SK-N-MC (cell line): ENCODE measurements around the gene S100A6.
A peak's percentile ranks its signal among the peaks of the same experiment; 100 is the strongest.
"Not testable (repeated sequence)": the region's sequence is repeated elsewhere in the genome, so short reads cannot be mapped to it uniquely, and the experiment has no call there.

ENCODE experiments used
- DNase-seq: peaks from one replicate; pipeline ENCODE4 v3.0.0-alpha.2; 2011; ENCODE audit warnings: low read depth, low spot score
- H3K27ac ChIP-seq: fragments of 200-600 bp; sonication (generic); 2 replicates; pipeline ENCODE4 v1.5.1; 2016; ENCODE audit warnings: mixed run types
- H3K36me3 ChIP-seq: fragments of 200-600 bp; sonication (generic); 2 replicates; pipeline ENCODE4 v1.6.1; 2017; ENCODE audit warnings: antibody characterized with exemption, low read length, mixed read lengths; ENCODE audit not compliant: insufficient read depth
- H3K4me3 ChIP-seq: fragments of 200-600 bp; sonication (generic); 2 replicates; pipeline ENCODE4 v1.5.1; 2016
- H3K9ac ChIP-seq: fragments of 200-600 bp; sonication (generic); 2 replicates; pipeline ENCODE4 v1.8.0; 2017; ENCODE audit warnings: mixed run types, mixed read lengths; ENCODE audit not compliant: insufficient read length
- H3K9me3 ChIP-seq: fragments of 200-600 bp; sonication (generic); 2 replicates; pipeline ENCODE4 v1.6.1; 2017; ENCODE audit warnings: low read depth, mild to moderate bottlenecking, antibody characterized with exemption, low read length, moderate library complexity, mixed read lengths
- EZH2 ChIP-seq: fragments of 200-600 bp; sonication (generic); IDR thresholded peaks from one replicate; pipeline ENCODE4 v1.6.1; 2017; ENCODE audit warnings: antibody characterized with exemption
- FOXP2 ChIP-seq: optimal IDR thresholded peaks from 2 replicates; pipeline ENCODE3; 2011; ENCODE audit warnings: mild to moderate bottlenecking, moderate library complexity; ENCODE audit not compliant: insufficient read depth; ENCODE audit errors: extremely low read length, control extremely low read depth
- POLR2AphosphoS5 ChIP-seq: IDR thresholded peaks from 2 replicates; pipeline ENCODE4 v1.6.1; 2012; ENCODE audit warnings: mild to moderate bottlenecking, low read depth, low read length, borderline replicate concordance

The S100A6 gene

DNA sequence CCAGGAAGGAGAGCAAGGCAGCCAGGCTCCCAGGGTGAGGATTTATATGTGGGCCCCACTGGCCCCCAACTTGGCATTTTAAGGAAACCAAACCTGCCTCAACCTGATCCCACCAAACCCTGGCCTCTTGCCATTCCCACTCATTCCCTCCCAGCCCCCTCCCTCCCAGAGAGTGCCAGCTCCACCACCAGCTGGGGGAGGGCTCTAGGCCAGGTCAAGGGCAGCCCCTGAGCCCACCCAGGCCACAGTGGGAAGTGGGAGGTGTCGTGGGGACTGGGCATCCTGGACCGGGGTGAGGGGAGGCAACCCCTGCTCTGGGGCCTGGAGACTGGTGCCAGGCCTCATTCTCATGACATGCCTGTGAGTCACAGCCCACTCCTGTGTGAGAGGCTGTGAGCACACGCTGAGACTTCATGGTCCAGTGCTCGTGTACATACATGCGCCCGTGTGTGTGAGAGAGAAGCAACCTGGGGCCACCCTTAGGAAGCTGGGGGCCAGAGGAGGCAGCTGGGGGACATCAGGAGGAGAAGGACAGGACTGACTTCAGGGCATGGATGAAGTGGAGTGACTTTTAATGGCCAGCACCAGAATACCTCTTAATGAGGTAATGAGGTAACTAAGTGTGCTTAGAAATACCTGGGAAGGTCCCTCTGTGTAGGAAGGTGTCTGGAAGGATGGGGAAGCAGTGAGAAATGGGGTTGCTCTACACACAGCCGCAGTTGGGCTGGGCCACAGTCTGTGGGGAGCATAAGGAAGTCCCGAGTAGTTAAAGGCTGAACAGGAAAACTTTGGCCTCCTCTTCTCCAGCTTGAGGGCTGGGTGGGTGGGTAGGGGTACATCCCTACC is 30.0 kb upstream of the S100A6 start, which contains the start of gene S100A2:
Gene S100A2 (minus strand): TSS at position 316 of the 846 bp plus-strand sequence. CDS start 1,967 bp downstream, outside the sequence.
- Histone ChIP-seq H3K4me3 (no peak within 1 kb of the TSS), H3K9ac (peak within 1 kb of the TSS; percentile 32), H3K9me3 (no peaks in the 10 kb centered on the region), H3K36me3 (no peaks in the 10 kb centered on the region), H3K27ac (peak within 1 kb of the TSS; percentile 64)
- DNase-seq: no peak
- no peak for TF ChIP-seq POLR2AphosphoS5

DNA sequence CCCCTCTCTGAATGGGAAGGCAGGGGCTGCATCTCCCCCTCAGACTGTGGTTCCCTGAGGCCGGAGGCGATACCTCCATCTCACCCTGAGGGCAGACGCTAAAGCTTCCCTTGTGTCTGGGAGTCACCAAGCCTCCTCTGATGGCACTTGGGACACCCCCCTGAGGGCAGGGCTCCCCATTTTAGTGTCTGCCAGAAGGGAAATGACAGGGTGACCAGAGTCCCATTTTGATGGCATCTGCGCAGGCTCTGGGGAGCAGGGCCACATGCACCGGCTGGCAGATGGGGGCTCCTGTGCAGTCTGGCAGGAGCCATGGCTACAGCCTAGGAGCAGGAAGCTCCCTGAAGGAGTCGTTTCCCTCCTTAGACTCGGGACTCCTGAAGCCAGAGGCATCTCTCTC is 28.2 kb upstream of the S100A6 start:
- TF ChIP-seq FOXP2 (no peak), EZH2 (no peak), POLR2AphosphoS5 (no peak)
- Histone ChIP-seq H3K36me3 (no peaks in the 10 kb centered on the region), H3K27ac (peak overlapping the region; percentile 62; the same call in 1 of the 2 replicates), H3K4me3 (no peak overlapping the region), H3K9ac (no peak overlapping the region), H3K9me3 (no peaks in the 10 kb centered on the region)
- DNase-seq: no peak

DNA sequence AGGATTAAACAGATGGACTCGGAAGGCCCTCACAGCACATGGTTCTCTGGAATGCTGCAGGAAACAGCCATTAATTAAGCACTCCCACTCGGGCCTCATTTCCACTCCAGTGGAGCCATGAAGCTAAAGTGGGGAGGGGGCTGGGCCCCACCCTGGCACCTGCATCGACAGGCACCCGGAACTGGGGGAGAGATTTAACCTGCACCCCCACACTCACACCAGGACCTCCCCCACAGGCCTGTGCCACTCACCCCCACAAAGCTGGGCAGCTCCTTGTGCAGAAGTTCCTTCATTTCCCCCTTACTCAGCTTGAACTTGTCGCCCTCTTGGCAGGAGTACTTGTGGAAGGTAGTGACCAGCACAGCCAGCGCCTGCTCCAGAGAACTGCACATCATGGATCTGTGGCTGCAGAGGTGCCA is 27.7 kb upstream of the S100A6 start:
- no peak overlapping the region for H3K4me3 ChIP-seq
- no peaks in the 10 kb centered on the region for H3K36me3 ChIP-seq
- no peak for DNase-seq
- H3K9ac ChIP-seq: no peak overlapping the region
- H3K9me3 ChIP-seq: no peaks in the 10 kb centered on the region
- no peak for TF ChIP-seq FOXP2
- no peak for TF ChIP-seq EZH2
- no peak for TF ChIP-seq POLR2AphosphoS5
- no peak overlapping the region for H3K27ac ChIP-seq

DNA sequence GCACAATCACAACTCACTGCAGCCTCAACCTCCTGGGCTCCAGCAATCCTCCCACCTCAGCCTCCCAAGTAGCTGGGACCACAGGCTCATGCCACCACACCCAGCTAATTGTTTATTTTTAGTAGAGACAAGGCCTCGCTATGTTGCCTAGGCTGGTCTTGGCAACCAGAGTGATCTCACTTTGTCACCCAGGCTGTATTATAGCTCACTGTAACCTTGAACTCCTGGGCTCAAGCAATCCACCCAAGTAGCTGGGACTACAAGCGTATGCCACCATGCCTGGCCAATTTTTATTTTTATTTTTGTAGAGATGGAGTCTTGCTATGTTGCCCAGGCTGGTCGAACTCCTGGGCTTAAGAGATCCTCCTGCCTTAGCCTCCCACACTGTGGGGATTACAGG is 26.2 kb upstream of the S100A6 start:
- not testable (repeated sequence) for H3K9me3 ChIP-seq, H3K4me3 ChIP-seq, H3K27ac ChIP-seq, H3K36me3 ChIP-seq, DNase-seq, H3K9ac ChIP-seq

GRCh38 chr1:153561466-153561985 is 25.7 kb upstream of the S100A6 start:
- TF ChIP-seq FOXP2: no peak
- TF ChIP-seq EZH2: no peak
- no peak for TF ChIP-seq POLR2AphosphoS5
- no peak overlapping the region for H3K27ac ChIP-seq
- no peak overlapping the region for H3K4me3 ChIP-seq
- H3K9ac ChIP-seq: no peak overlapping the region
- no peaks in the 10 kb centered on the region for H3K9me3 ChIP-seq
- no peaks in the 10 kb centered on the region for H3K36me3 ChIP-seq
- DNase-seq: no peak

DNA sequence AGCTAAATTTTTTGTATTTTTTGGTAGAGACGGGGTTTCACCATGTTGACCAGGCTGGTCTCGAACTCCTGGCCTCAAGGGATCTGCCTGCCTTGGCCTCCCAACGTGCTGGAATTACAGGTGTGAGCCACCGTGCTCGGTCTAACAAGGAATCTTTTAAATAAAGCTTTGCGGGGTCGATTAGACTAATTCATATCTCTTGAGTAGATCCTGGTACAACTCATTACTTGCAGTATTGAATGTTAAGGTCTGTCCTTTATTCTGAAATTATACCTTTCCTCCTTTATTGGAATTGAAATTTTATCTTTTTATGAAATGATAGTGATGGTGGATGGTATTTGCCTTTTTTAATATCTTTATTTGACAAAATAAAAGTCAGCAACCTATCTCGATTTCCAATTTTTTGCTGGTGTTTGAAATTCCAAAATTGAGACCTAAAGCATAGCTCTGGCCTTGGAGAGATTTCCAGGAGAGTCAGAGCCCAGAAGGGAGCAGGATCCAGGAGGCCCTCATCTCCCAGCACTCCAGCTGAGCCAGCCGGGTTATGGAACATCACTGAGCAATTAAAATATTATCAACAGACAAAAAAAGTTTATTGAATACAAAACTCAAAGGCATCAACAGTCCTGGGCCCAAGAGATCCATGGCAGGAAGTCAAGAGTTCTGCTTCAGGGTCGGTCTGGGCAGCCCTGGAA is 25.1 kb upstream of the S100A6 start:
- no peaks in the 10 kb centered on the region for H3K36me3 ChIP-seq
- no peaks in the 10 kb centered on the region for H3K9me3 ChIP-seq
- TF ChIP-seq FOXP2: no peak
- TF ChIP-seq POLR2AphosphoS5: no peak
- TF ChIP-seq EZH2: no peak
- no peak overlapping the region for H3K27ac ChIP-seq
- no peak overlapping the region for H3K4me3 ChIP-seq
- no peak overlapping the region for H3K9ac ChIP-seq
- DNase-seq: no peak

- Histone ChIP-seq H3K9ac (no peak overlapping the region), H3K4me3 (no peak overlapping the region), H3K27ac (no peak overlapping the region), H3K9me3 (no peaks in the 10 kb centered on the region), H3K36me3 (no peaks in the 10 kb centered on the region)
- DNase-seq: no peak
- no peak for TF ChIP-seq FOXP2
- no peak for TF ChIP-seq EZH2
- TF ChIP-seq POLR2AphosphoS5: no peak
Measured at GRCh38 chr1:153560241-153560640, 24.4 kb upstream of the S100A6 start.

DNA sequence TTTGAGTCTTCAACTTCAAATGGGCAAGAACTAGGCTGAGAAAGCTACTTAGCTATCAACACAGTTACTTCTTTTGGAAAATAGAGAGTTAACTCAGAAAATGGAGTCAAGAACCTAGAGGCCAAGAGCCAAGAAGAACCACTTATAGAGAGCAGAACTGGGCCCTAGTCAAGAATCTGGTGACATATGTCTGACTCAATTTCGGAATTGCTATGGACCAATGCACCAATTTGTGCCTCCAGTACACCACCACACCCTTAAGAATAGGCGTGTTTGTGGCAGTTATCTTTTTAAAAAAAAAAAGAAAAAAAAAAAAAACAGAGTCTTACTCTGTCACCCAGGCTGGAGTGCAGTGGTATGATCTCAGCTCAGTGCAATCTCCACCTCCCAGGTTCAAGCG is 22.1 kb upstream of the S100A6 start:
- no peaks in the 10 kb centered on the region for H3K9me3 ChIP-seq

GRCh38 chr1:153556348-153556747 is 20.6 kb upstream of the S100A6 start:
- no peaks in the 10 kb centered on the region for H3K9me3 ChIP-seq

More for the DNA sequence above, 22.1 kb upstream of the S100A6 start:
- DNase-seq: no peak
- Histone ChIP-seq H3K36me3 (no peaks in the 10 kb centered on the region), H3K27ac (no peak overlapping the region), H3K4me3 (no peak overlapping the region), H3K9ac (no peak overlapping the region)
- TF ChIP-seq FOXP2 (no peak), EZH2 (no peak), POLR2AphosphoS5 (no peak)

More at GRCh38 chr1:153556348-153556747, 20.6 kb upstream of the S100A6 start:
- H3K36me3 ChIP-seq: no peaks in the 10 kb centered on the region
- no peak overlapping the region for H3K9ac ChIP-seq
- TF ChIP-seq EZH2 (no peak), POLR2AphosphoS5 (no peak), FOXP2 (no peak)
- H3K27ac ChIP-seq: no peak overlapping the region
- no peak overlapping the region for H3K4me3 ChIP-seq
- DNase-seq: no peak
